Psoas muscle (tissue), 8 donors: ENCODE results near the gene MAP1LC3B. TPM values are rescaled to one million over a fixed set of nuclear protein-coding genes. Genes with fewer than 3 reads are reported as not detected.

Experiments
- ATAC-seq, 4 donors: fragments of 200-7000 bp; cut with Tn5 transposase; one replicate each; pipeline ENCODE4 v1.9.1; 2020; ENCODE audit warnings: moderate library complexity in 3 of 4, mild to moderate bottlenecking in 2 of 4
- DNase-seq, 2 donors: peaks; one replicate each; pipeline ENCODE4 v3.0.0-alpha.2; 2020
- H3K27ac ChIP-seq: fragments of 200-600 bp; one replicate; pipeline ENCODE4 v1.8.0; 2022
- H3K27me3 ChIP-seq, 3 donors: fragments of 200-600 bp in 1 of 3; one replicate each; pipeline versions ENCODE4 v1.6.1 to v1.8.0; 2013 to 2022; ENCODE audit warnings: low read length in 2 of 3, mild to moderate bottlenecking in 2 of 3, moderate library complexity in 1 of 3; ENCODE audit not compliant: insufficient read depth in 3 of 3
- H3K36me3 ChIP-seq, 2 donors: fragments of 200-600 bp in 1 of 2; one replicate each; pipeline versions ENCODE4 v1.6.1 to v1.8.0; 2013 to 2022; ENCODE audit warnings: low read depth in 1 of 2, mild to moderate bottlenecking in 1 of 2, moderate library complexity in 1 of 2; ENCODE audit not compliant: insufficient read depth in 1 of 2
- H3K4me1 ChIP-seq: fragments of 200-600 bp; one replicate; pipeline ENCODE4 v1.8.0; 2022
- H3K4me3 ChIP-seq: fragments of 200-600 bp; one replicate; pipeline ENCODE4 v1.8.0; 2022; ENCODE audit warnings: mild to moderate bottlenecking
- H3K9me3 ChIP-seq: fragments of 200-600 bp; one replicate; pipeline ENCODE4 v1.8.0; 2022
- CTCF ChIP-seq: fragments of 200-600 bp; IDR thresholded peaks from one replicate; pipeline ENCODE4 v1.8.0; 2022; ENCODE audit warnings: antibody characterized with exemption
- WGBS, 3 donors: extraction: QIAGEN DNeasy Blood & Tissue Kit; methylation state at CpG; one replicate each; pipeline versions ENCODE4 v1.1.6 to v1.1.7; 2013; 5-methylcytosine and 5-hydroxymethylcytosine counted together
- intact Hi-C, 2 donors: fragments of 100-400 bp; cut with DNase I; formaldehyde crosslinking; loops; one replicate each; pipeline versions ENCODE4 v1.11.0 to v1.14.2; 2022
- polyA plus RNA-seq, 3 donors: library from polyadenylated mRNA; stranded (reverse); fragments of 200-250 nt; gene quantifications; one replicate each; pipeline ENCODE4 v1.2.3, GENCODE V29; 2013
- total RNA-seq, 4 donors: library from RNA; stranded (reverse); fragmentation: NEBNext Ultra II Directional in 2 of 4; extraction: Animal tissue kit (Norgen Biotek cat#: 25700) in 2 of 4; gene quantifications; one replicate each; pipeline versions ENCODE4 v1.2.1 to v1.2.4, GENCODE V29; 2021 to 2023
- donor health status: healthy with polysubstance abuse.
- donor health status: DM: no; HTN: no; CAD: no; lungs with moderate emphysema.
- donor health status: Bipolar disorder and iron deficiency.
- donor health status: healthy.
- donor health status: DM: yes; HTN: yes; CAD: no.
- donor health status: DM: no; HTN: no; CAD: no.
- donor health status: DM: no; HTN: no; CAD: no.
- donor health status: DM: yes; HTN: yes; CAD: no.

Gene MAP1LC3B
- total and polyA plus RNA-seq, 7 donors: 114 to 189 (median 158) TPM

- Histone ChIP-seq H3K4me1 (peaks cover 63% of the 10 kb centered on the region), H3K9me3 (no peaks in the 10 kb centered on the region), H3K27ac (peak overlapping the region; percentile 81), H3K36me3 (peaks cover 0 to 6% of the 10 kb centered on the region in 2 donors), H3K27me3 (no peaks in the 10 kb centered on the region), H3K4me3 (no peak overlapping the region)
- ATAC-seq (no peak), DNase-seq (peak in 1 of 2 donors; percentile 38)
- intact Hi-C loops: loop anchor here in 1 of 2 donors (5.0 kb wide), 1 partner anchor 44 kb away; no protein-coding TSS in a partner anchor
- no peak for TF ChIP-seq CTCF
- WGBS, 3 donors: 40 to 62% (median 40%) methylated on average over 20 of the region's 20 CpGs
These were observed 20.8 kb upstream of the MAP1LC3B start for GRCh38 chr16:87371261-87371866.

GRCh38 chr16:87372305-87372704 is 19.8 kb upstream of the MAP1LC3B start:
- no peak for ATAC-seq
- Histone ChIP-seq H3K4me3 (no peak overlapping the region), H3K9me3 (no peaks in the 10 kb centered on the region), H3K27me3 (no peaks in the 10 kb centered on the region), H3K27ac (no peak overlapping the region), H3K36me3 (no peaks in the 10 kb centered on the region), H3K4me1 (peaks cover 71% of the 10 kb centered on the region)
- DNase-seq: peak in 1 of 2 donors; percentile 9
- no peak for TF ChIP-seq CTCF
- 88 to 93% (median 88%) methylated on average over 4 of the region's 4 CpGs for WGBS, 3 donors
- intact Hi-C loops: loop anchor here in 1 of 2 donors (5.0 kb wide), 1 partner anchor 45 kb away; no protein-coding TSS in a partner anchor

- TF ChIP-seq CTCF: no peak
- WGBS, 3 donors: 85 to 91% (median 88%) methylated on average over 13 of the region's 13 CpGs
- Histone ChIP-seq H3K9me3 (no peaks in the 10 kb centered on the region), H3K36me3 (no peaks in the 10 kb centered on the region), H3K27ac (peak overlapping the region; percentile 86), H3K4me3 (no peak overlapping the region), H3K4me1 (peaks cover 68% of the 10 kb centered on the region), H3K27me3 (no peaks in the 10 kb centered on the region)
- peak in 1 of 2 donors; percentile 43 for DNase-seq
- no peak for ATAC-seq
- intact Hi-C loops: loop anchor here in 1 of 2 donors (5.0 kb wide), 1 partner anchor 47 kb away; no protein-coding TSS in a partner anchor
These were observed 17.8 kb upstream of the MAP1LC3B start for GRCh38 chr16:87374313-87374712.

- Histone ChIP-seq H3K4me3 (peak overlapping the region; percentile 49), H3K27me3 (no peaks in the 10 kb centered on the region), H3K36me3 (no peaks in the 10 kb centered on the region), H3K27ac (peak overlapping the region; percentile 86), H3K9me3 (no peaks in the 10 kb centered on the region), H3K4me1 (peaks cover 68% of the 10 kb centered on the region)
- 36 to 60% (median 41%) methylated on average over 9 of the region's 9 CpGs for WGBS, 3 donors
- intact Hi-C loops: no loop called here
- TF ChIP-seq CTCF: peak; percentile 3
- ATAC-seq (peak; percentile 91 to 93 (median 92)), DNase-seq (peak; percentile 46 to 75)
These were observed 16.6 kb upstream of the MAP1LC3B start for GRCh38 chr16:87375426-87376135.
